BJ (cell line): ENCODE results near the gene SCYL1. TPM values are rescaled to one million over a fixed set of nuclear protein-coding genes. Genes with fewer than 3 reads are reported as not detected.

Experiments
- CTCF ChIA-PET: fragments of 350-600 bp; formaldehyde crosslinking; extraction: SDS; loops from one replicate; lab custom pipeline; 2021; ENCODE audit warnings: antibody characterized with exemption, inconsistent platforms; lab: Yijun Ruan, JAX
- POLR2A ChIA-PET: fragments of 300-600 bp; sonication (Branson Sonifier 250); formaldehyde crosslinking; extraction: SDS; loops from one replicate; lab custom pipeline; 2021; ENCODE audit warnings: antibody characterized with exemption; lab: Charles Lee
- DNase-seq: peaks from one replicate; pipeline ENCODE4 v3.0.0-alpha.2; 2011; ENCODE audit warnings: low read depth
- H3K27me3 ChIP-seq: 2 replicates; pipeline ENCODE4 v1.6.0; 2011; ENCODE audit warnings: low read length; ENCODE audit not compliant: control insufficient read depth, insufficient read depth
- H3K36me3 ChIP-seq: 2 replicates; pipeline ENCODE4 v1.5.1; 2011; ENCODE audit warnings: low read length; ENCODE audit not compliant: control insufficient read depth, insufficient read depth
- H3K4me3 ChIP-seq: 2 replicates; pipeline ENCODE4 v1.5.1; 2011; ENCODE audit warnings: low read depth, mild to moderate bottlenecking, control low read depth, low read length
- CTCF ChIP-seq: IDR thresholded peaks from 2 replicates; pipeline ENCODE4 v1.5.1; 2011; ENCODE audit warnings: low read depth, mild to moderate bottlenecking, control low read depth, inconsistent platforms, low read length, moderate library complexity; ENCODE audit not compliant: insufficient read depth
- polyA plus RNA-seq: library from polyadenylated mRNA; depleted of rRNA; stranded (reverse); fragments of >200 nt; gene quantifications from 2 replicates; pipeline ENCODE4 v1.2.3, GENCODE V29; 2011

SCYL1 gene
- polyA plus RNA-seq, 1 experiment, result 134 TPM

- Histone ChIP-seq H3K36me3 (peaks cover 6% of the 10 kb centered on the region; the same call in 1 of the 2 replicates), H3K27me3 (no peaks in the 10 kb centered on the region), H3K4me3 (peak overlapping the region; percentile 63)
- DNase-seq, result no peak
- ChIA-PET CTCF (interaction anchor here (1.0 to 4.7 kb wide), 8 partner anchors 9 to 83 kb away, joined by 3 to 55 read pairs (median 8); no protein-coding TSS in a partner anchor), POLR2A (interaction anchor here (0.6 to 8.3 kb wide), 20 partner anchors 9 to 402 kb away, joined by 3 to 204 read pairs (median 8); partner anchors contain the start of genes FOSL1, NEAT1 and PCNX3)
- TF ChIP-seq CTCF, result no peak
These were observed 26.2 kb upstream of the SCYL1 start for GRCh38 chr11:65498727-65498976.

GRCh38 chr11:65498977-65499712, 25.7 kb upstream of the SCYL1 start, which contains the start of gene MALAT1:
Gene MALAT1, plus strand, starts transcription at chr11:65499045.
- CTCF ChIA-PET, result interaction anchor here (1.0 to 4.7 kb wide), 8 partner anchors 9 to 83 kb away, joined by 3 to 55 read pairs (median 8); no protein-coding TSS in a partner anchor
- DNase-seq, result no peak
- H3K4me3 ChIP-seq, result peak within 1 kb of the TSS; percentile 76
- peaks cover 8% of the 10 kb centered on the region for H3K36me3 ChIP-seq
- POLR2A ChIA-PET, result interaction anchor here (0.6 to 8.3 kb wide), 26 partner anchors 9 to 1925 kb away, joined by 3 to 204 read pairs (median 7); partner anchors contain the start of genes FOSL1, NEAT1 and PCNX3
- no peak for TF ChIP-seq CTCF
- H3K27me3 ChIP-seq, result no peaks in the 10 kb centered on the region

- H3K36me3 ChIP-seq, result peaks cover 13% of the 10 kb centered on the region
- no peaks in the 10 kb centered on the region for H3K27me3 ChIP-seq
- no peak for TF ChIP-seq CTCF
- CTCF ChIA-PET, result interaction anchor here (0.6 to 4.7 kb wide), 8 partner anchors 8 to 118 kb away, joined by 3 to 55 read pairs (median 6); partner anchors contain the start of gene SLC25A45
- no peak for DNase-seq
- H3K4me3 ChIP-seq, result peak overlapping the region; percentile 76
- POLR2A ChIA-PET, result interaction anchor here (0.6 to 8.3 kb wide), 26 partner anchors 8 to 1926 kb away, joined by 3 to 204 read pairs (median 5); partner anchors contain the start of genes FOSL1, NEAT1 and PCNX3
These were observed 25.0 kb upstream of the SCYL1 start for GRCh38 chr11:65499713-65500386.

DNA sequence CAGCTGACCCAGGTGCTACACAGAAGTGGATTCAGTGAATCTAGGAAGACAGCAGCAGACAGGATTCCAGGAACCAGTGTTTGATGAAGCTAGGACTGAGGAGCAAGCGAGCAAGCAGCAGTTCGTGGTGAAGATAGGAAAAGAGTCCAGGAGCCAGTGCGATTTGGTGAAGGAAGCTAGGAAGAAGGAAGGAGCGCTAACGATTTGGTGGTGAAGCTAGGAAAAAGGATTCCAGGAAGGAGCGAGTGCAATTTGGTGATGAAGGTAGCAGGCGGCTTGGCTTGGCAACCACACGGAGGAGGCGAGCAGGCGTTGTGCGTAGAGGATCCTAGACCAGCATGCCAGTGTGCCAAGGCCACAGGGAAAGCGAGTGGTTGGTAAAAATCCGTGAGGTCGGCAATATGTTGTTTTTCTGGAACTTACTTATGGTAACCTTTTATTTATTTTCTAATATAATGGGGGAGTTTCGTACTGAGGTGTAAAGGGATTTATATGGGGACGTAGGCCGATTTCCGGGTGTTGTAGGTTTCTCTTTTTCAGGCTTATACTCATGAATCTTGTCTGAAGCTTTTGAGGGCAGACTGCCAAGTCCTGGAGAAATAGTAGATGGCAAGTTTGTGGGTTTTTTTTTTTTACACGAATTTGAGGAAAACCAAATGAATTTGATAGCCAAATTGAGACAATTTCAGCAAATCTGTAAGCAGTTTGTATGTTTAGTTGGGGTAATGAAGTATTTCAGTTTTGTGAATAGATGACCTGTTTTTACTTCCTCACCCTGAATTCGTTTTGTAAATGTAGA, 24.3 kb upstream of the SCYL1 start:
- ChIA-PET POLR2A (interaction anchor here (0.6 to 8.3 kb wide), 14 partner anchors 9 to 217 kb away, joined by 3 to 204 read pairs (median 9); partner anchors contain the start of genes NEAT1 and PCNX3), CTCF (interaction anchor here (0.6 to 4.7 kb wide), 6 partner anchors 13 to 118 kb away, joined by 3 to 55 read pairs (median 10); partner anchors contain the start of gene SLC25A45)
- no peak for TF ChIP-seq CTCF
- no peaks in the 10 kb centered on the region for H3K27me3 ChIP-seq
- DNase-seq, result no peak
- peaks cover 16% of the 10 kb centered on the region for H3K36me3 ChIP-seq
- H3K4me3 ChIP-seq, result peak overlapping the region; percentile 76
